ENCODE data around the gene FARS2.

FARS2 gene

DNA sequence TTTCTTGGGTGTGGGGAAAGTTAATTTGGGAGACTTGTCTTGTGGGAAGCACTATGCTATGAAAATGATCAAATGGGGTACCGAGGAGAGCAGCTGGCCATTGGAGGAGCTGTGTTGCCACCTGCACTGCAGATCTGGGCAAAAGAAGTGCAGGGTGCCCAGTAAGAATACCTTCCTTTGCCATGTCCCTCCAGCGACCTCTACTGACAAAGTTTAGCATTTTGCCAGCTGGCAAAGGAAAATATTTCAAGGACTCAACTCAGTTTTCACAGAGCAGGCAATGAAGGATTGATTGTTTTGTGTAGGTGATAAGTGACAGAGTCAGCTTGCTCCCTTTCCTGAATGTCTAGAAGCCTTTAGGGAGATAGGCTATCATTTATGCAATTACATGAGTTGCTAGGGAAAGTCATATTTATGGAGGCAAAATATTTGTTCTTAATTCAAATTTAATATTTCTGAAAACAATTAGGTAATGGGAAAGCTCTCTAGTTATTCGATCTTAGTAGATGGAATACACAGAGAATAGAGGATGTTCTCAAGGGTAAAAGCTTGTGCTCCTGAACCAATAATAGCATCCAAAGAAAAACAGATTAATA, 118.4 kb downstream of the FARS2 start:
- H3K27ac ChIP-seq: no peak overlapping the region
- H3K4me3 ChIP-seq: no peak overlapping the region
- no peaks in the 10 kb centered on the region for H4K20me1 ChIP-seq
- no peaks in the 10 kb centered on the region for H3K4me1 ChIP-seq
- TF ChIP-seq Cebpa-rat (IDR thresholded peaks at IDR 0.05): no peak
- H3K27me3 ChIP-seq: no peaks in the 10 kb centered on the region
- no peak overlapping the region for H3K9ac ChIP-seq
- H3K36me3 ChIP-seq: no peaks in the 10 kb centered on the region
- no peaks in the 10 kb centered on the region for H3K9me3 ChIP-seq
- no peak overlapping the region for H3K4me2 ChIP-seq

DNA sequence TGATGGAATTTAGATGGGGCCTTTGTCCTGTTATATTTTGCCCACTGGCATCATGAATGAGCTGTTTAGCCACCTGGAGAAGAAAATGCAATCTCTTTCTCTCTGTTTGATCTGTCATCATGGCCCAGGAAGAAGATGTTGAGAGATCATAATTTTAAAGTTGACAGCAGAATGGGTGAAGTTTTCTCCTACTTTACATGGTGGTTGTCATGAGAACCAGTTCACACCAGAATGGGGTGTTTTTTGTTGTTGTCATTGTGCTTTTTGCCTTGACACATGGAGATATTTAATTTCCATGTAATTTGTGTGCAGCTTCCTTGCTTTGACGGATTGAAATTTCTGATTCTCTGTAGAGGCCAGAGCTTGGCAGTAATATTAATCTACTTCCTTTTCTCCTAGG, 122.5 kb downstream of the FARS2 start:
- no peaks in the 10 kb centered on the region for H3K4me1 ChIP-seq
- no peaks in the 10 kb centered on the region for H3K27me3 ChIP-seq
- H3K9ac ChIP-seq: no peak overlapping the region
- no peaks in the 10 kb centered on the region for H3K36me3 ChIP-seq
- TF ChIP-seq Cebpa-rat (IDR thresholded peaks at IDR 0.05): no peak
- no peak overlapping the region for H3K4me2 ChIP-seq
- H3K9me3 ChIP-seq: no peaks in the 10 kb centered on the region
- no peak overlapping the region for H3K4me3 ChIP-seq
- no peak overlapping the region for H3K27ac ChIP-seq
- no peaks in the 10 kb centered on the region for H4K20me1 ChIP-seq

DNA sequence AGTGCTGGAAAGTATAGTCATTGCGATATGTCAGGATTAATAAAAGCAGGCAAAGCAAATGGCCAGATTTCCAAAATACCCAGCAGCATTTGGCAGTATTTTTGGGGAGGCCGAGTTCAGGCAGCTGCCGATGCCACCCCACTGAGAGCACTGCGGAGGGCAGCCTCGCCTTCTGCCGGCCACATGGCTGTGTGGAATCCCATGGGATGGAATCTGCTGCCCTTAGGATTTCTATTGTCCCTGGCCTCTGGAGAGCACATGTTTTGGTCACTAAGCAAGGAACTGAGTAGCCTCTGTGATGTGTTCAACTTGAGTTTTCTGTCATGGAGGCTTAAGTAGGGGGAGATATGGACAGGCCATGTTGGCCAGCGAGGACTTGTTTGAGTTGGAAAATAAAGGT, 123.0 kb downstream of the FARS2 start:
- no peaks in the 10 kb centered on the region for H3K27me3 ChIP-seq
- no peak for TF ChIP-seq Cebpa-rat (IDR thresholded peaks at IDR 0.05)
- no peaks in the 10 kb centered on the region for H3K9me3 ChIP-seq
- no peaks in the 10 kb centered on the region for H3K36me3 ChIP-seq
- no peaks in the 10 kb centered on the region for H4K20me1 ChIP-seq
- no peak overlapping the region for H3K4me2 ChIP-seq
- H3K27ac ChIP-seq: no peak overlapping the region
- no peak overlapping the region for H3K9ac ChIP-seq
- H3K4me3 ChIP-seq: no peak overlapping the region
- H3K4me1 ChIP-seq: no peaks in the 10 kb centered on the region

DNA sequence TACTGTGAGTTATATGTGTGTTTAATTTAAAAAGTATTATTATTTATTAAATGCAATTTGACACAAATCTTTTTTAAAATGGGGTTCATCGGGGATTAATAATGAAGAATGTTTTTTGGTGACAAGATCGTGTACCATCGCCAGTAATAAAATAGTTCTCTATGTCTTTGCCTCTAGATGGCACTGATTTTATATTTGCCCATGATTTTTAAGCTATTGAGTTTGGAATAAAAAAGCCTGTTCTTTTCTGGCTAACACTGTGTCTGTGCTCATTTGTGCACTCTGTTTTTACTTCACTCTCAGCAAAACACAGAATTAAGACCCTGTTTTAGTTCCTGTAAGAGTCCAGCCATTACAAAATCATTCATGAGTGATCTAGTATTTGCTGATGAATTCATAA, 127.0 kb downstream of the FARS2 start:
- 0 out of 2 replicates have a peak, but pooled peaks cover 10% of the 10 kb centered on the region for H4K20me1 ChIP-seq
- H3K27ac ChIP-seq: no peak overlapping the region
- no peaks in the 10 kb centered on the region for H3K27me3 ChIP-seq
- H3K4me1 ChIP-seq: no peaks in the 10 kb centered on the region
- H3K9me3 ChIP-seq: no peaks in the 10 kb centered on the region
- H3K9ac ChIP-seq: no peak overlapping the region
- no peak overlapping the region for H3K4me3 ChIP-seq
- H3K36me3 ChIP-seq: no peaks in the 10 kb centered on the region
- H3K4me2 ChIP-seq: no peak overlapping the region
- TF ChIP-seq Cebpa-rat (IDR thresholded peaks at IDR 0.05): no peak

DNA sequence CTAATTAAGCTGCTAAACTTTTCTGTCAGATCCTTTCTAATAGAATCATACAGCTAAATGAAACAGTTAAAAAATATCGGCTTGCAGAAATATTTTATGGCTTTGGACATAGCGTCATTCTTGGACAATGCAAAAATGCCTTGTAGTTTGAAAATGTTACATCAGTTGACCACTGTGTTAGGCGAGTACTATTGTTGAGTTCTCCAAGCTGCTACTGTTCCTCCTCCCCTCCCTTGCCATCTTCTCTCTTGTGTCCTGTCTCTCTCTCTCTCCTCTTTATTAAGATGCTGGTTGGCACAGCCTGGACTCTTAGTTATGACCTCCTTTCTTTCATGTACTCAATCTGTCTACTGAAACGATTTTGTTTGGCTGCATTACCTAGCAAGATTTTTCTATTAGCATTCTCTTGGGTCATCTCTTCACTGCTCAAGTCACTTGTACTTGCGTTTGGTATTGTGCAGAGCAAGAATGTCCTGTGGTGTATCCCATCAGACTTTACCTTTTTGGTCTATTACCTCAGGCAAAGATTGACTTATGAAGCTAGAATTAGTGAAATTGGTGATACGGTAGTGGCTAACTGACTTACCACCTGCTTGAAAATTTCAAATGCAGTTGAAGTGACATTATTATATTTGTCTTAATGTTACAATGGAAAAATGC, 127.9 kb downstream of the FARS2 start:
- H3K27me3 ChIP-seq: no peaks in the 10 kb centered on the region
- no peak overlapping the region for H3K27ac ChIP-seq
- no peak overlapping the region for H3K9ac ChIP-seq
- H3K4me1 ChIP-seq: no peaks in the 10 kb centered on the region
- H3K9me3 ChIP-seq: no peaks in the 10 kb centered on the region
- H3K36me3 ChIP-seq: no peaks in the 10 kb centered on the region
- H3K4me3 ChIP-seq: no peak overlapping the region
- 0 out of 2 replicates have a peak, but pooled peaks cover 10% of the 10 kb centered on the region for H4K20me1 ChIP-seq
- TF ChIP-seq Cebpa-rat (IDR thresholded peaks at IDR 0.05): no peak
- H3K4me2 ChIP-seq: no peak overlapping the region

DNA sequence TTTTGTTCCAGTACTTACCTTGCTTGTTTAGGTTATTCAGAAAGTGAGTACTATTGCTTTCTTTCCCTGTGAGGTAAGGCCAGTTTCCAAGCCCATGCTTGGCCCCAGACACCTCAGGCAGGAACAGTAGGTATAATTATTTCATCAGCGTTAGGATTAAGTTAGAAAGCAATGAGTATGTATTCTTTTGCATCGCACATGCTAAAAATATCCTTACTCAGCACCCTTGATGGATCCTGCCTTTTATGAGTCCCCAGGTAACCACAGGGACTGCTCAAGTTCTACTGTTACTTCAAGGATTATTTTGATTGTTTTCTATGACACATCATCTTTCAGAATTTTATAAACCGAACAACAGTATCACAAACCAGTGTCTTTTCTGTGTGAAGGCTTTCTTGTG, 128.9 kb downstream of the FARS2 start:
- no peak overlapping the region for H3K4me2 ChIP-seq
- H3K27ac ChIP-seq: no peak overlapping the region
- H3K36me3 ChIP-seq: no peaks in the 10 kb centered on the region
- H3K27me3 ChIP-seq: no peaks in the 10 kb centered on the region
- no peaks in the 10 kb centered on the region for H3K4me1 ChIP-seq
- 0 out of 2 replicates have a peak, but pooled peaks cover 10% of the 10 kb centered on the region for H4K20me1 ChIP-seq
- no peak for TF ChIP-seq Cebpa-rat (IDR thresholded peaks at IDR 0.05)
- H3K9me3 ChIP-seq: no peaks in the 10 kb centered on the region
- no peak overlapping the region for H3K9ac ChIP-seq
- H3K4me3 ChIP-seq: no peak overlapping the region

DNA sequence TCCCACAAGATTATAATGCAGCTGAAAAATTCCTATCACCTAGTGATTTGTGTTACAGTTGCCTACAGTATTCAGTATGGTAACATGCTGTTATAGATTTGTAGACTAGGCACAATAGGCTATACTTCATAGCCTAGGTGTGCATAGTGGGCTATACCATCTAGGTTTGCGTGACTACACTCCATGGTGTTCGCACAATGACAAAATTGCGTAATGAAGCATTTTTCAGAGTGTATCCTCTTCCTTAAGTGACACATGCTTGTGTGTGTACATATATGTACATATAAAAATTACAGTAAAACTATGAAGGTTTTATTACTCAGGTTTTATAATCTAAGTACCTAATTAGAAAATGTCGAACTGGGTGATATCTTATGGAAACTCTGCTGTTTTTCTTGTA, 133.0 kb downstream of the FARS2 start:
- H3K27ac ChIP-seq: no peak overlapping the region
- no peak for TF ChIP-seq Cebpa-rat (IDR thresholded peaks at IDR 0.05)
- H3K4me1 ChIP-seq: peaks cover 16% of the 10 kb centered on the region
- H3K9ac ChIP-seq: no peak overlapping the region
- H3K4me2 ChIP-seq: no peak overlapping the region
- H4K20me1 ChIP-seq: 0 out of 2 replicates have a peak, but pooled peaks cover 10% of the 10 kb centered on the region
- no peaks in the 10 kb centered on the region for H3K9me3 ChIP-seq
- no peaks in the 10 kb centered on the region for H3K36me3 ChIP-seq
- no peak overlapping the region for H3K4me3 ChIP-seq
- no peaks in the 10 kb centered on the region for H3K27me3 ChIP-seq

DNA sequence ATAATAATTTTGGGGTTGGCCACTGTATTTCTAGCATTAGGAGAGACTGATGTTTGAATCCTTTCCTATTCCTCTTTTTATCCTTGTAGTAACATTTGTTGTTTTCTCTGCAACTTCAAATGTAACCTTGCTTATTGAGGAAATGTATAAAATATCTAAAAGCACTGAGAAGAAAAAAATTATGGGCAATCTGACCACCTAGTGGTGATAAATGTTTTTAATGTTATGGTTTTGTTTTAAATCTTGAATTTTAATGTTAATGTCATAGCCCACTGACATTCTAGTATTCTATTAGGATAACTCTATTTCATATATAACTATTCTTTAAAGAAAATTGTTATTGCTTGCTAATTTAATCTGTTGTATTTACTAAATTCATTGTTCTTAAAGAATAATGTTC, 134.4 kb downstream of the FARS2 start:
- H3K9me3 ChIP-seq: no peaks in the 10 kb centered on the region
- H4K20me1 ChIP-seq: no peaks in the 10 kb centered on the region
- no peak for TF ChIP-seq Cebpa-rat (IDR thresholded peaks at IDR 0.05)
- H3K27me3 ChIP-seq: no peaks in the 10 kb centered on the region
- peaks cover 16% of the 10 kb centered on the region for H3K4me1 ChIP-seq
- H3K27ac ChIP-seq: no peak overlapping the region
- H3K4me3 ChIP-seq: no peak overlapping the region
- no peak overlapping the region for H3K9ac ChIP-seq
- no peaks in the 10 kb centered on the region for H3K36me3 ChIP-seq
- no peak overlapping the region for H3K4me2 ChIP-seq

DNA sequence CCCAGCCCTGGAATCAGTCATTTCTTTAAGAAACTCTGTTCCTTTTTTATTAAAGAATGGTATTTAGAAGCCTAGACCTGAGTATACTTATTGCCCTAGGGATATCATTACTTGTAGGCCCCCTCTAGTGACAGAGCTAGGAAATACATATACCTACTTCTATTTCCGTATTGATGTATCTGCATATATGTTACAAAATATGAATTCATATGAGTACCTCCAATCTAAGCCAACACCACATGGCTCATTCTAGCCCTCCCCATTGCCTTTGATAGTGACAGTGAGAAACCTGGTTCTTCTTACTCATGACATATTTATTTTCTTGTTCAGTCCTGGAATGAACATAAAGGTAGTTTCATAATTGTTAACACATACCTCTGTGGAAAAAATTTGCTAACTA, 137.2 kb downstream of the FARS2 start:
- Histone ChIP-seq H3K4me2 (no peak overlapping the region), H3K9me3 (no peaks in the 10 kb centered on the region), H3K27me3 (no peaks in the 10 kb centered on the region), H3K27ac (no peak overlapping the region), H3K9ac (no peak overlapping the region), H3K36me3 (no peaks in the 10 kb centered on the region), H4K20me1 (no peaks in the 10 kb centered on the region), H3K4me3 (no peak overlapping the region), H3K4me1 (peaks cover 16% of the 10 kb centered on the region)
- no peak for TF ChIP-seq Cebpa-rat (IDR thresholded peaks at IDR 0.05)

DNA sequence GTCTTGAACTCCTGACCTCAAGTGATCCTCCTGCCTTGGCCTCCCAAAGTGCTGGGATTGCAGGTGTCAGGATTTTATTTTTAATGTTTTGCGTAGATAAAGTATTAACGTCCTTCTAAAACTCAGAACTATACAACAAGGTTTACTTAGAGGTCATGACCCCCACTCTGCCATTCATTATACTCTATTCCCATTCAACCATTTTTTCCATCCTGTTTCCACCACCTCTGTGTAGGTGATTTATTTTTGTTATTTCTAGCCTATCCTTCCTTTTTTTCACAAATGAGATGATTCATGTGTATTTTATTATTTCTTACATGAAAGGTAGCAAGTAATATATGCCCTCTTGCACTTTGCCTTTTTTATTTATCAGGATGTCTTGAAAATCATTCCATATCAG, 138.1 kb downstream of the FARS2 start:
- no peak overlapping the region for H3K4me3 ChIP-seq
- no peak overlapping the region for H3K9ac ChIP-seq
- TF ChIP-seq Cebpa-rat (IDR thresholded peaks at IDR 0.05): no peak
- no peaks in the 10 kb centered on the region for H4K20me1 ChIP-seq
- H3K27ac ChIP-seq: no peak overlapping the region
- no peaks in the 10 kb centered on the region for H3K27me3 ChIP-seq
- no peak overlapping the region for H3K4me2 ChIP-seq
- no peaks in the 10 kb centered on the region for H3K36me3 ChIP-seq
- peaks cover 16% of the 10 kb centered on the region for H3K4me1 ChIP-seq
- H3K9me3 ChIP-seq: no peaks in the 10 kb centered on the region

Measured in BLaER1 (cell line).